Ishikawa (cell line): ENCODE data around the gene ORC1.

ENCODE experiments used
- CEBPB ChIP-seq: IDR thresholded peaks from 2 replicates; pipeline ENCODE4 v1.6.1; 2012
- CREB1 ChIP-seq: IDR thresholded peaks from 2 replicates; pipeline ENCODE4 v1.6.1; 2012; ENCODE audit warnings: low read depth
- EGR1 ChIP-seq: IDR thresholded peaks from 2 replicates; pipeline ENCODE4 v1.6.1; 2012
- EP300 ChIP-seq: IDR thresholded peaks from 2 replicates; pipeline ENCODE4 v1.6.1; 2012; ENCODE audit warnings: borderline replicate concordance
- FOXM1 ChIP-seq: IDR thresholded peaks from 2 replicates; pipeline ENCODE4 v1.6.1; 2012; ENCODE audit warnings: low read depth, borderline replicate concordance
- NFIC ChIP-seq: IDR thresholded peaks from 2 replicates; pipeline ENCODE4 v1.6.1; 2012
- RAD21 ChIP-seq: IDR thresholded peaks from 2 replicates; pipeline ENCODE4 v1.6.1; 2012; ENCODE audit warnings: low read depth
- TAF1 ChIP-seq: IDR thresholded peaks from 2 replicates; pipeline ENCODE4 v1.6.1; 2012; ENCODE audit warnings: low read depth, mild to moderate bottlenecking
- TCF12 ChIP-seq: IDR thresholded peaks from 2 replicates; pipeline ENCODE4 v1.6.1; 2012; ENCODE audit warnings: low read depth
- TEAD4 ChIP-seq: IDR thresholded peaks from 2 replicates; pipeline ENCODE4 v1.6.1; 2012
- USF1 ChIP-seq: IDR thresholded peaks from 2 replicates; pipeline ENCODE4 v1.6.1; 2012
- YY1 ChIP-seq: IDR thresholded peaks from 2 replicates; pipeline ENCODE4 v1.6.1; 2012; ENCODE audit warnings: low read depth
- ZBTB7A ChIP-seq: IDR thresholded peaks from 2 replicates; pipeline ENCODE4 v1.6.1; 2012; ENCODE audit warnings: low read depth
- TF ChIP-seq, protein P1 (sequence below): IDR thresholded peaks from 2 replicates; pipeline ENCODE4 v1.6.1; 2012; ENCODE audit warnings: low read depth, mild to moderate bottlenecking
- TF ChIP-seq, protein P2 (sequence below): IDR thresholded peaks from 2 replicates; pipeline ENCODE4 v1.6.1; 2012

ORC1 gene

DNA sequence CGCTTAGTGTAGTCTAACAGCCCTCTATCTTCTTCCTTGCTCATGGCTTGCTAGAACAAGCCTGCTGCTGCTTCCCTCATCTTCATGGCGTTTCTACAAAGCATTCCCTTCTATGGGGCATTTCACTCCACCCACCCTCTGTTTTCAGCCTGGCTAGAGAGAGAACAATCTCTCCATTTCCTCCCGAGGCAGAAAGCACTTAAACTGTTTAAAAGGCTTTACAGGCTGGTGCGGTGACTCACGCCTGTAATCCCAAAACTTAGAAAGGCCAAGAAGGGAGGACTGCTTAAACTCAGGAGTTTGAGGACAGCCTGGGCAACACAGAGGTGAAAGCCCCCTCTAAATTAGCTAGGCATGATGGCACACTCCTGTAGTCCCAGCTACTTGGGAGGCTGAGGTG is 17.8 kb downstream of the ORC1 start:
- TF ChIP-seq CEBPB (no peak), RAD21 (no peak), EGR1 (no peak), NFIC (no peak), ZBTB7A (no peak), TCF12 (no peak), CREB1 (no peak), TEAD4 (no peak), USF1 (no peak), YY1 (no peak), FOXM1 (no peak), EP300 (no peak), TAF1 (no peak)
- TF ChIP-seq, protein P1, sequence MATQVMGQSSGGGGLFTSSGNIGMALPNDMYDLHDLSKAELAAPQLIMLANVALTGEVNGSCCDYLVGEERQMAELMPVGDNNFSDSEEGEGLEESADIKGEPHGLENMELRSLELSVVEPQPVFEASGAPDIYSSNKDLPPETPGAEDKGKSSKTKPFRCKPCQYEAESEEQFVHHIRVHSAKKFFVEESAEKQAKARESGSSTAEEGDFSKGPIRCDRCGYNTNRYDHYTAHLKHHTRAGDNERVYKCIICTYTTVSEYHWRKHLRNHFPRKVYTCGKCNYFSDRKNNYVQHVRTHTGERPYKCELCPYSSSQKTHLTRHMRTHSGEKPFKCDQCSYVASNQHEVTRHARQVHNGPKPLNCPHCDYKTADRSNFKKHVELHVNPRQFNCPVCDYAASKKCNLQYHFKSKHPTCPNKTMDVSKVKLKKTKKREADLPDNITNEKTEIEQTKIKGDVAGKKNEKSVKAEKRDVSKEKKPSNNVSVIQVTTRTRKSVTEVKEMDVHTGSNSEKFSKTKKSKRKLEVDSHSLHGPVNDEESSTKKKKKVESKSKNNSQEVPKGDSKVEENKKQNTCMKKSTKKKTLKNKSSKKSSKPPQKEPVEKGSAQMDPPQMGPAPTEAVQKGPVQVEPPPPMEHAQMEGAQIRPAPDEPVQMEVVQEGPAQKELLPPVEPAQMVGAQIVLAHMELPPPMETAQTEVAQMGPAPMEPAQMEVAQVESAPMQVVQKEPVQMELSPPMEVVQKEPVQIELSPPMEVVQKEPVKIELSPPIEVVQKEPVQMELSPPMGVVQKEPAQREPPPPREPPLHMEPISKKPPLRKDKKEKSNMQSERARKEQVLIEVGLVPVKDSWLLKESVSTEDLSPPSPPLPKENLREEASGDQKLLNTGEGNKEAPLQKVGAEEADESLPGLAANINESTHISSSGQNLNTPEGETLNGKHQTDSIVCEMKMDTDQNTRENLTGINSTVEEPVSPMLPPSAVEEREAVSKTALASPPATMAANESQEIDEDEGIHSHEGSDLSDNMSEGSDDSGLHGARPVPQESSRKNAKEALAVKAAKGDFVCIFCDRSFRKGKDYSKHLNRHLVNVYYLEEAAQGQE, result no peak
- TF ChIP-seq, protein P2, sequence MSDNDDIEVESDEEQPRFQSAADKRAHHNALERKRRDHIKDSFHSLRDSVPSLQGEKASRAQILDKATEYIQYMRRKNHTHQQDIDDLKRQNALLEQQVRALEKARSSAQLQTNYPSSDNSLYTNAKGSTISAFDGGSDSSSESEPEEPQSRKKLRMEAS, result no peak

DNA sequence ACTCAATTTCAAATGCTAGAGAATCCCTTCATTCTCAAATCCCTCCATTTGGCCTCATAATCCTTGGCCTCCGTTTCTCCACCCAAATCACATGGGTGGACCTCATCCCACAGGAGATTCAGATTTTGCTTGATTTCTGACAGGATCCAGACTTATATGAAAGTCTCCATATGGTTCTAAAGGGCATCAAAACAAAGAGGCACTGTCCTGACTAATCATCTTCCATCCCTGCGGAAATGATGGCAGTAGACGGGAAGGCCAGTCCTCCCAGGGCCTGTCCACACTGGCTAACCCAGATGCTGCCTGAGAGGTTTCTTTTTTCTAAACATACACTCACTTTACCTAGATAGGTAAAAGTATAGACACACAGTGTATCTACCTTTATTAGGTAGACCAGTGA is 18.8 kb downstream of the ORC1 start:
- TF ChIP-seq EP300, result no peak
- TF ChIP-seq EGR1, result no peak
- TF ChIP-seq CREB1, result no peak
- TF ChIP-seq TEAD4, result no peak
- TF ChIP-seq TAF1, result no peak
- no peak for TF ChIP-seq YY1
- TF ChIP-seq RAD21, result no peak
- no peak for TF ChIP-seq USF1
- TF ChIP-seq FOXM1, result no peak

DNA sequence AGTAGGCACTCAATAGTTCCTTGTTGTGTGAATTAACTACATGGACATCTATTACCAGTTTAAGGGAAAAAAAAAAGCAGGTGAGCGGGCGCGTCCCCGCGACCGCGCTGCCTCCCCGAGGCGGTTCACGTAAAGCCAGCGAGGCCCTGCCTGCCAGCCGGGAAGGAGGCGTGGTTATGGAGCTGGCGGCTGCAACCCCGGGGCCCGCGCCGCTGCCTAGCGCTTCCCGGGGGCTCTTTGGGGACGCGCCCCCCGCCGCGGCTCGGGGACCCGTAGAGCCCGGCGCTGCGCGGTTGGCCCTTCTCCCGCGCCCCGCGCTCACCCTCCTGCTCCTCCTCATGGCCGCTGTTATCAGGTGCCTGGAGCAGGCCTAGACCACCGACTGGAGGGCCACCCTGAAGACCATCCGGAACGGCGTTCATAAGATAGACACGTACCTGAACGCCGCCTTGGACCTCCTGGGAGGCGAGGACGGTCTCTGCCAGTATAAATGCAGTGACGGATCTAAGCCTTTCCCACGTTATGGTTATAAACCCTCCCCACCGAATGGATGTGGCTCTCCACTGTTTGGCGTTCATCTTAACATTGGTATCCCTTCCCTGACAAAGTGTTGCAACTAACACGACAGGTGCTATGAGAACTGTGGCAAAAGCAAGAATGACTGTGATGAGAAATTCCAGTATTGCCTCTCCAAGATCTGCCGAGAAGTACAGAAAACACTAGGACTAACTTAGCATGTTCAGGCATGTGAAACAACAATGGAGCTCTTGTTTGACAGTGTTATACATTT is 35.6 kb downstream of the ORC1 start:
- 0 out of 2 replicates have a peak, but pooled peaks have one; percentile 21 for TF ChIP-seq NFIC
- no peak for TF ChIP-seq USF1
- TF ChIP-seq, protein P2, result 0 out of 2 replicates have a peak, but pooled peaks have one; percentile 13
- TF ChIP-seq ZBTB7A, result peak; percentile 85
- no peak for TF ChIP-seq EP300
- peak; percentile 12; the same call in 1 of the 2 replicates for TF ChIP-seq RAD21

DNA sequence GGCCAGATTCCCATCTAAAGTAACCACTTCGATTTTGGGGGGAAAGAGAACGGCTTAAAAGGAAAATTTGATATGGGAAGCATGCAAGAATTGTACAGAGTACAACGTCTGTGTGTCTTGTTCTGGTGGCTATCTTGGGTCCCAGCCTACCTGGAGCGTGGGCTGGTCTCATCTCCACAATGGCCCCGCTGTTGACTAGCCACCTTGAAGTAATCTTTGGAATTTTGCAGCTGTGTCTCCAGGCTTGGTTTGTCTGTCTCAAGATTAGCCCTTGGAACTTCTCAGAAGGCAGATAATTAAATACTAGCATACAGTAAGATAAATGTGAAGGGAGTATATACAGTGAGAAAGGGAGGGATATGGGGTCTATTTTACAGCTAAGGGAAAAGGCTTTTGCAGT is 37.0 kb downstream of the ORC1 start:
- TF ChIP-seq, protein P1, result no peak
- TF ChIP-seq TCF12 (no peak), FOXM1 (no peak), CREB1 (no peak), USF1 (no peak), RAD21 (no peak), EP300 (no peak), TEAD4 (no peak), EGR1 (no peak), YY1 (no peak), NFIC (no peak)
- TF ChIP-seq, protein P2, result no peak

- TF ChIP-seq NFIC (no peak), TAF1 (no peak), EGR1 (no peak)
Measured at GRCh38 chr1:52366517-52366827, 37.8 kb downstream of the ORC1 start.
